ENCODE data around the gene DNAAF2. TPM values are rescaled to one million over a fixed set of nuclear protein-coding genes. Genes with fewer than 3 reads are reported as not detected.

The DNAAF2 gene
- total and polyA plus RNA-seq, 2 of the 13 experiments (the other 11 are each of a cell fraction or from before 2014, with no cell fraction given), result 6.1 to 13.6 TPM

GRCh38 chr14:49620182-49621113 lies 14.6 kb downstream of the DNAAF2 start, which contains the start of the genes MGAT2 and RPL36AL (continued):
- TF ChIP-seq ATF6 (CRISPR knock-in tag; conservative IDR thresholded peaks at IDR 0.05) (no peak; the same call in 1 of the 2 replicates), POGK (CRISPR knock-in tag; conservative IDR thresholded peaks at IDR 0.05) (peak; percentile 56; the same call in 1 of the 2 replicates), CREM (IDR thresholded peaks at IDR 0.05) (peak; percentile 65), CREM (CRISPR knock-in tag; IDR thresholded peaks at IDR 0.05) (no peak), FOSL2 (CRISPR knock-in tag; IDR thresholded peaks at IDR 0.05) (peak; percentile 19), ZNF878 (CRISPR knock-in tag; IDR thresholded peaks at IDR 0.05) (peak; percentile 7; the same call in 1 of the 2 replicates), ZBTB7B (CRISPR knock-in tag; IDR thresholded peaks at IDR 0.05) (peak; percentile 41; the same call in 1 of the 2 replicates), HMGXB3 (CRISPR knock-in tag; IDR thresholded peaks at IDR 0.05; ENCODE audit: borderline replicate concordance) (peak; percentile 67; the same call in 1 of the 2 replicates), MBD4 (IDR thresholded peaks at IDR 0.05; ENCODE audit: borderline replicate concordance, low read length) (no peak), DRAP1 (CRISPR knock-in tag; IDR thresholded peaks at IDR 0.05) (peak; percentile 87), MBNL3 (CRISPR knock-in tag; conservative IDR thresholded peaks at IDR 0.05) (no peak), ARNTL (CRISPR knock-in tag; IDR thresholded peaks at IDR 0.05) (no peak), ZNF563 (CRISPR knock-in tag; IDR thresholded peaks at IDR 0.05) (no peak; the same call in 1 of the 2 replicates), HMGA1 (CRISPR knock-in tag; conservative IDR thresholded peaks at IDR 0.05) (no peak)
- TF ChIP-seq, protein P1, sequence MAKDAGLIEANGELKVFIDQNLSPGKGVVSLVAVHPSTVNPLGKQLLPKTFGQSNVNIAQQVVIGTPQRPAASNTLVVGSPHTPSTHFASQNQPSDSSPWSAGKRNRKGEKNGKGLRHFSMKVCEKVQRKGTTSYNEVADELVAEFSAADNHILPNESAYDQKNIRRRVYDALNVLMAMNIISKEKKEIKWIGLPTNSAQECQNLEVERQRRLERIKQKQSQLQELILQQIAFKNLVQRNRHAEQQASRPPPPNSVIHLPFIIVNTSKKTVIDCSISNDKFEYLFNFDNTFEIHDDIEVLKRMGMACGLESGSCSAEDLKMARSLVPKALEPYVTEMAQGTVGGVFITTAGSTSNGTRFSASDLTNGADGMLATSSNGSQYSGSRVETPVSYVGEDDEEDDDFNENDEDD (CRISPR knock-in tag; IDR thresholded peaks at IDR 0.05; ENCODE audit: borderline replicate concordance), result no peak; the same call in 1 of the 2 replicates
- TF ChIP-seq, protein P2, sequence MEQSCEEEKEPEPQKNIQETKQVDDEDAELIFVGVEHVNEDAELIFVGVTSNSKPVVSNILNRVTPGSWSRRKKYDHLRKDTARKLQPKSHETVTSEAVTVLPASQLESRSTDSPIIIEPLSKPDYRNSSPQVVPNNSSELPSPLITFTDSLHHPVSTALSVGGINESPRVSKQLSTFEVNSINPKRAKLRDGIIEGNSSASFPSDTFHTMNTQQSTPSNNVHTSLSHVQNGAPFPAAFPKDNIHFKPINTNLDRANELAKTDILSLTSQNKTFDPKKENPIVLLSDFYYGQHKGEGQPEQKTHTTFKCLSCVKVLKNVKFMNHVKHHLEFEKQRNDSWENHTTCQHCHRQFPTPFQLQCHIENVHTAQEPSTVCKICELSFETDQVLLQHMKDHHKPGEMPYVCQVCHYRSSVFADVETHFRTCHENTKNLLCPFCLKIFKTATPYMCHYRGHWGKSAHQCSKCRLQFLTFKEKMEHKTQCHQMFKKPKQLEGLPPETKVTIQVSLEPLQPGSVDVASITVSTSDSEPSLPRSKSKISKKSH (CRISPR knock-in tag; IDR thresholded peaks at IDR 0.05; ENCODE audit: borderline replicate concordance), result no peak; the same call in 1 of the 2 replicates
